Stimulated activated CD4-positive, alpha-beta T cell treated with anti-CD3 and anti-CD28 coated beads, Interleukin-12 subunit alpha, Interleukin-12 subunit beta, amount 100 ng/mL, for 48 hours (primary cell): Measurements from ENCODE around the gene POC5.

Source experiments
- DNase-seq, 3 donors: peaks; one replicate each; pipeline ENCODE4 v3.0.0-alpha.2; 2020; ENCODE audit warnings: low read depth in 2 of 3, low spot score in 1 of 3

Gene POC5

GRCh38 chr5:75660678-75661465 lies 56.4 kb downstream of the POC5 start:
- DNase-seq, result no peak

GRCh38 chr5:75659791-75660450 lies 57.3 kb downstream of the POC5 start:
- DNase-seq, result no peak

- no peak for DNase-seq
These were observed 60.8 kb downstream of the POC5 start for GRCh38 chr5:75656311-75657003.

GRCh38 chr5:75654693-75655295 lies 62.4 kb downstream of the POC5 start:
- no peak for DNase-seq

- no peak for DNase-seq
These were observed 63.7 kb downstream of the POC5 start for GRCh38 chr5:75653521-75653920.

- DNase-seq, result no peak
These were observed 65.5 kb downstream of the POC5 start for GRCh38 chr5:75651575-75652238.

DNA sequence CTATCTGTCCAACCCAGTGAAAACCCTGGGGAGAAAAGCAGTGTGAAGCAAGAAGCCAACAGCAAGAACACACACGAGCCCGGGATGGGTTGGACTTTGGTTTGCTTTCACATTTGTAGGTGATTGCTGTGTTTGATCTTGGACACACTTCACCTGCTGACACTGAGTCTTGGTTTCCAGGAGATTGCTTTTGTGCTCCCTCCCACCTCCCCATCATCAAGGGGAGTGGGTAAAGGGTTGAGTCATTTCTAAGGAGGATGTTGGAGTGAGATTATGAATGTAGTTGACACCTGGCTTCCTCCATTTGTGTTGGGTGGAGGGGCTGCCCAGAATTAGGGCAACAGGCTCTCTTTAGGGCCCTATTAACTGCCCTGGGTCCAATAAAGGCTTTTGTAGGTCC lies 68.5 kb downstream of the POC5 start:
- no peak for DNase-seq

- DNase-seq, result no peak
These were observed 76.4 kb downstream of the POC5 start for GRCh38 chr5:75640826-75641225.

DNA sequence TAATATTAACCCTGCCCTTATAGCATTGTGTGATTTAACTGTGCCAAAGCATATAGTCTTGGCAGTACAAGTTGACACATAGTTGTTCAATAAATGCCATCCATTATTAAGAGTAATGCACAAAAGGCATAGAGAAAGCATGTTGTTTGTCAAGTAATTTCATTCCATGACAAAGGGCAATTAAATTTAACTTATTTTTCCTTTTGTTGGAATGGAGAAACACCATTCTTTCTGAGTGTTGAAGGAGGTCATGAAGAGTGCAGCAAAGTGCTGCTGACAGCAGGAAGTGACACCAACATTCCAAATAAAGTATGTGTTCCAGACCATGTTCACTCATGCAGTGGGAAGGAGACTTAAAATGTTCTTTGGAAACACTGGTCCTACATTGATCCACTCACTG lies 76.8 kb downstream of the POC5 start:
- DNase-seq, result no peak

- DNase-seq, result no peak
These were observed 77.5 kb downstream of the POC5 start for GRCh38 chr5:75639535-75640311.

DNA sequence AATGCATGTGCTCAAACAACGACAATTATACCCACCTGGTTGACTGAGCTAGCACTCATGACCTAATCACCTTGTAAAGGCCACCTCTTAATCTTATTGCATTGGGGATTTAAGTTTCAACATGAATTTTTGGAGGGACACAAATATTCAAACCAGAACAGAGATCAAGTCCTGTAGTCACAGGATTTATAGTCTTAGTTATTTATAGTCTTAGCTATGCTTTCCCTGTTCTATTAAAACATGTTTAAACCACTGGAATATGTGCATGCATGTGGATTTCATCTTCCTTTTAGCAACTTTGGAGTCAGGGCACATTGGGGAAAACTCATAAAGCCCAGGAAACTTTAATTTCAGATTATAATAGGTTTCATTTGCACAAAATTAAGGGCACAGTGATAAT lies 79.3 kb downstream of the POC5 start:
- DNase-seq, result no peak

DNA sequence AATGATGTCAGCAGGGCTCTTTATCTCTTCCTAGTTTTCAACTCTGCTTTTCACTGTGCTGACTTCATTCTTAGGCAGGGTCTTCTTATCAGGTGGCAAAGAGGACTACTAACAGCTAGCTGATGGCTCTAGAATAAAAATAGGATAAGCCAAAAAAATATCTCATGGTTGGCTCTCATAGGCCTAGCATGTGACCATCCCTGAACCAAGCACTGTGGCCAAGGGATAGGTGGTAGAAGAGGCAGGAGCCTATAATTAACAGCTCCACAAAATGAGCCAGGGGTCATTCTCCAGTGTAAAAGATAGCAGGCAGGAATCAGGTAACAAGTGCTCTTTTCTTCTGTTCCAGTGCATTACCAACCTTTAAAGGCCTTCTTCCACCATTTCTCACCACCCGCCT lies 84.9 kb downstream of the POC5 start:
- no peak for DNase-seq

DNA sequence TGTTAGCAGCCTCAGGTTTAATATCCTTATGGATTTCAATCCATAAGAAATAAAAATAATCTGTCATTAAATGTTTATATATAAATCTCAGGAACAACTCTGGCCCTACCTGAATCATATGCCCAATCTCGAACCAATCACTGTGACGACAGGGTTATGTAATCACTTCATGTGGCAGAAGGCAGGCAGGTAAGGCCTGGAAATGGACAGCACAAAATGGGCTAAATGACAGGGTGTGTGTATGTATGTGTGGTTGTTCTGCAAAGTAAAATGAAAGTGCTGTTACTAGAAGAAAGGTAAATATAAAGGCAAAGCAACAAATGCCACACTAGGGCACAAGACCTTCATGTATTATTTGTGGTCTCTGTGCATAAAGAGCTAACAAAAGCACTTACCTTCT lies 86.4 kb downstream of the POC5 start:
- no peak for DNase-seq

GRCh38 chr5:75627801-75628200 lies 89.4 kb downstream of the POC5 start:
- no peak for DNase-seq

GRCh38 chr5:75626959-75627358 lies 90.3 kb downstream of the POC5 start:
- no peak for DNase-seq
